ENCODE results near the gene AEBP1. TPM values are rescaled to one million over a fixed set of nuclear protein-coding genes. Genes with fewer than 3 reads are reported as not detected.

Gene AEBP1
- total and polyA plus RNA-seq, 9 of the 15 experiments (the other 6 are each of a cell fraction or from before 2014, with no cell fraction given): 0.03 to 0.78 (median 0.30) TPM; not detected in 2

DNA sequence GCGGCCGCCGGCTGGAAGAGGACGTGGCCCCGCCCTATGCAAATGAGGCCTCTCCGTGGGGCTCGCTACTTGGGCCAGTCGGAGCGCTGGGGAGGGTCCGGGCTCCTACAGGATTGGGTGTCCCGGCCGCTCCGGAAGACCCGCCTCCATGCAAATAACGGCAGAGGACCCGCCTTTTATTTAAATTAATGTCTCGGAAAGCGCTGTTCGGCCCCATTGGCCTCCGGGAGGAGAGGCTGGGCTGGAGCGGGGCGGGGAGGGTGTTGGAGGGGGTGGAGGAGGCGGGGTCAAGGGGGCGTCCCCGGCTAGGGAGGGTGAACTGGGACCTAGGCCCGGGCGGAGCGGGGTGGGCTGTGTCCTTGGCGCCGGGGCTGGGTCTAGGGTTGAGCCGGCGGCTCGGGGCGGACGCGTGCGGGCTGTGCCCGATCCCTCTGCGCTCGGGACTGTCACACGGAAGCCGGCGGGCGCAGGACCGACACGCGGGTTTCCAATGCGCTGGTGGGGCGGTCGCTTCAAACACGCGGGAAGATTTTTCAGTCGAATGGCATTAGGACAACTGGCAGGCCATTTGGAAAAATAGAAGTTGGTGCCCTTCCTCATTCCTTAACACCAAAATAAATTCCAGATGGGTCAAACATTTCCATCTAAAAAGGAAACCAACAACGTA, 21.5 kb upstream of the AEBP1 start (continued):
- TF ChIP-seq, protein P1, sequence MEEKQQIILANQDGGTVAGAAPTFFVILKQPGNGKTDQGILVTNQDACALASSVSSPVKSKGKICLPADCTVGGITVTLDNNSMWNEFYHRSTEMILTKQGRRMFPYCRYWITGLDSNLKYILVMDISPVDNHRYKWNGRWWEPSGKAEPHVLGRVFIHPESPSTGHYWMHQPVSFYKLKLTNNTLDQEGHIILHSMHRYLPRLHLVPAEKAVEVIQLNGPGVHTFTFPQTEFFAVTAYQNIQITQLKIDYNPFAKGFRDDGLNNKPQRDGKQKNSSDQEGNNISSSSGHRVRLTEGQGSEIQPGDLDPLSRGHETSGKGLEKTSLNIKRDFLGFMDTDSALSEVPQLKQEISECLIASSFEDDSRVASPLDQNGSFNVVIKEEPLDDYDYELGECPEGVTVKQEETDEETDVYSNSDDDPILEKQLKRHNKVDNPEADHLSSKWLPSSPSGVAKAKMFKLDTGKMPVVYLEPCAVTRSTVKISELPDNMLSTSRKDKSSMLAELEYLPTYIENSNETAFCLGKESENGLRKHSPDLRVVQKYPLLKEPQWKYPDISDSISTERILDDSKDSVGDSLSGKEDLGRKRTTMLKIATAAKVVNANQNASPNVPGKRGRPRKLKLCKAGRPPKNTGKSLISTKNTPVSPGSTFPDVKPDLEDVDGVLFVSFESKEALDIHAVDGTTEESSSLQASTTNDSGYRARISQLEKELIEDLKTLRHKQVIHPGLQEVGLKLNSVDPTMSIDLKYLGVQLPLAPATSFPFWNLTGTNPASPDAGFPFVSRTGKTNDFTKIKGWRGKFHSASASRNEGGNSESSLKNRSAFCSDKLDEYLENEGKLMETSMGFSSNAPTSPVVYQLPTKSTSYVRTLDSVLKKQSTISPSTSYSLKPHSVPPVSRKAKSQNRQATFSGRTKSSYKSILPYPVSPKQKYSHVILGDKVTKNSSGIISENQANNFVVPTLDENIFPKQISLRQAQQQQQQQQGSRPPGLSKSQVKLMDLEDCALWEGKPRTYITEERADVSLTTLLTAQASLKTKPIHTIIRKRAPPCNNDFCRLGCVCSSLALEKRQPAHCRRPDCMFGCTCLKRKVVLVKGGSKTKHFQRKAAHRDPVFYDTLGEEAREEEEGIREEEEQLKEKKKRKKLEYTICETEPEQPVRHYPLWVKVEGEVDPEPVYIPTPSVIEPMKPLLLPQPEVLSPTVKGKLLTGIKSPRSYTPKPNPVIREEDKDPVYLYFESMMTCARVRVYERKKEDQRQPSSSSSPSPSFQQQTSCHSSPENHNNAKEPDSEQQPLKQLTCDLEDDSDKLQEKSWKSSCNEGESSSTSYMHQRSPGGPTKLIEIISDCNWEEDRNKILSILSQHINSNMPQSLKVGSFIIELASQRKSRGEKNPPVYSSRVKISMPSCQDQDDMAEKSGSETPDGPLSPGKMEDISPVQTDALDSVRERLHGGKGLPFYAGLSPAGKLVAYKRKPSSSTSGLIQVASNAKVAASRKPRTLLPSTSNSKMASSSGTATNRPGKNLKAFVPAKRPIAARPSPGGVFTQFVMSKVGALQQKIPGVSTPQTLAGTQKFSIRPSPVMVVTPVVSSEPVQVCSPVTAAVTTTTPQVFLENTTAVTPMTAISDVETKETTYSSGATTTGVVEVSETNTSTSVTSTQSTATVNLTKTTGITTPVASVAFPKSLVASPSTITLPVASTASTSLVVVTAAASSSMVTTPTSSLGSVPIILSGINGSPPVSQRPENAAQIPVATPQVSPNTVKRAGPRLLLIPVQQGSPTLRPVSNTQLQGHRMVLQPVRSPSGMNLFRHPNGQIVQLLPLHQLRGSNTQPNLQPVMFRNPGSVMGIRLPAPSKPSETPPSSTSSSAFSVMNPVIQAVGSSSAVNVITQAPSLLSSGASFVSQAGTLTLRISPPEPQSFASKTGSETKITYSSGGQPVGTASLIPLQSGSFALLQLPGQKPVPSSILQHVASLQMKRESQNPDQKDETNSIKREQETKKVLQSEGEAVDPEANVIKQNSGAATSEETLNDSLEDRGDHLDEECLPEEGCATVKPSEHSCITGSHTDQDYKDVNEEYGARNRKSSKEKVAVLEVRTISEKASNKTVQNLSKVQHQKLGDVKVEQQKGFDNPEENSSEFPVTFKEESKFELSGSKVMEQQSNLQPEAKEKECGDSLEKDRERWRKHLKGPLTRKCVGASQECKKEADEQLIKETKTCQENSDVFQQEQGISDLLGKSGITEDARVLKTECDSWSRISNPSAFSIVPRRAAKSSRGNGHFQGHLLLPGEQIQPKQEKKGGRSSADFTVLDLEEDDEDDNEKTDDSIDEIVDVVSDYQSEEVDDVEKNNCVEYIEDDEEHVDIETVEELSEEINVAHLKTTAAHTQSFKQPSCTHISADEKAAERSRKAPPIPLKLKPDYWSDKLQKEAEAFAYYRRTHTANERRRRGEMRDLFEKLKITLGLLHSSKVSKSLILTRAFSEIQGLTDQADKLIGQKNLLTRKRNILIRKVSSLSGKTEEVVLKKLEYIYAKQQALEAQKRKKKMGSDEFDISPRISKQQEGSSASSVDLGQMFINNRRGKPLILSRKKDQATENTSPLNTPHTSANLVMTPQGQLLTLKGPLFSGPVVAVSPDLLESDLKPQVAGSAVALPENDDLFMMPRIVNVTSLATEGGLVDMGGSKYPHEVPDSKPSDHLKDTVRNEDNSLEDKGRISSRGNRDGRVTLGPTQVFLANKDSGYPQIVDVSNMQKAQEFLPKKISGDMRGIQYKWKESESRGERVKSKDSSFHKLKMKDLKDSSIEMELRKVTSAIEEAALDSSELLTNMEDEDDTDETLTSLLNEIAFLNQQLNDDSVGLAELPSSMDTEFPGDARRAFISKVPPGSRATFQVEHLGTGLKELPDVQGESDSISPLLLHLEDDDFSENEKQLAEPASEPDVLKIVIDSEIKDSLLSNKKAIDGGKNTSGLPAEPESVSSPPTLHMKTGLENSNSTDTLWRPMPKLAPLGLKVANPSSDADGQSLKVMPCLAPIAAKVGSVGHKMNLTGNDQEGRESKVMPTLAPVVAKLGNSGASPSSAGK (IDR thresholded peaks at IDR 0.05): peak; percentile 68
- TF ChIP-seq HMG20A (CRISPR knock-in tag; conservative IDR thresholded peaks at IDR 0.05) (no peak), ZBTB7A (IDR thresholded peaks at IDR 0.05; ENCODE audit: borderline replicate concordance, control insufficient read depth, low read depth, low read length) (peak; percentile 71; the same call in 1 of the 2 replicates), PHF8 (IDR thresholded peaks at IDR 0.05; ENCODE audit: borderline replicate concordance, low read length) (peak; percentile 64; the same call in 1 of the 2 replicates), POLR2A (conservative IDR thresholded peaks at IDR 0.05) (peak; percentile 71), HDAC1 (IDR thresholded peaks at IDR 0.05) (peak in 1 of 2 experiments; percentile 79; a peak in 2 of 4 replicates)
